HepG2 (cell line): ENCODE data around the gene SLC35B2. TPM values are rescaled to one million over a fixed set of nuclear protein-coding genes. Genes with fewer than 3 reads are reported as not detected.

Experiments
- ATAC-seq: fragments of 200-7000 bp; cut with Tn5 transposase; 3 replicates; pipeline ENCODE4 v1.9.1; 2020; ENCODE audit warnings: mild to moderate bottlenecking, moderate library complexity
- BruUV-seq: library from RNA; stranded (reverse); fragments of 400-500 nt; replicated peaks from 2 replicates; lab custom pipeline; 2021; lab: Mats Ljungman, UMichigan
- CTCF ChIA-PET: fragments of 300-600 bp; formaldehyde crosslinking; extraction: SDS; loops from one replicate; lab custom pipeline; 2021; ENCODE audit warnings: low total read pairs, inconsistent platforms, low intra/inter-chr PET ratio; lab: Yijun Ruan, JAX
- POLR2A ChIA-PET: fragments of 350-600 bp; sonication (Branson Sonifier 250); formaldehyde crosslinking; loops from one replicate; lab custom pipeline; 2020; ENCODE audit warnings: antibody characterized with exemption, inconsistent platforms; lab: Yijun Ruan, JAX
- DNase-seq: peaks from one replicate; pipeline ENCODE4 v3.0.0-alpha.2; 2015; ENCODE audit warnings: low spot score
- FAIRE-seq: peaks from 3 replicates; lab custom pipeline; 2011; peaks lifted over from hg19 to GRCh38; lab: Jason Lieb, UNC
- H2AFZ ChIP-seq: one replicate; pipeline ENCODE4 v1.6.1; 2011; ENCODE audit warnings: low read length, inconsistent platforms
- H3K27ac ChIP-seq: fragments of 300-600 bp; 3 replicates; pipeline ENCODE4 v1.8.0; 2011; ENCODE audit warnings: mixed run types, mild to moderate bottlenecking, mixed read lengths, low read length, inconsistent platforms; ENCODE audit not compliant: insufficient read depth; ENCODE audit errors: extremely low read length
- H3K27me3 ChIP-seq, 2 experiments: fragments of 200-600 bp in 1 of 2; 2 replicates in 1 of 2; 3 replicates in 1 of 2; pipeline versions ENCODE4 v1.6.0 to v1.8.0; 2011; ENCODE audit warnings: low read length in 2 of 2, mild to moderate bottlenecking in 2 of 2, moderate library complexity in 2 of 2, inconsistent platforms in 1 of 2; ENCODE audit not compliant: insufficient read depth in 2 of 2, control insufficient read depth in 1 of 2
- H3K36me3 ChIP-seq, 2 experiments: fragments of 200-600 bp in 1 of 2; replicated peaks in 1 of 2; 2 replicates in 1 of 2; 3 replicates in 1 of 2; pipeline versions ENCODE4 v1.5.1 to v1.8.0; 2011; ENCODE audit warnings: low read length in 2 of 2, inconsistent platforms in 1 of 2; ENCODE audit not compliant: insufficient read depth in 2 of 2, control insufficient read depth in 1 of 2
- H3K4me1 ChIP-seq: 2 replicates; pipeline ENCODE4 v1.5.1; 2012; ENCODE audit warnings: low read length, inconsistent platforms; ENCODE audit not compliant: insufficient read depth
- H3K4me2 ChIP-seq: 2 replicates; pipeline ENCODE4 v1.6.0; 2011; ENCODE audit warnings: low read depth, low read length, inconsistent platforms
- H3K4me3 ChIP-seq, 3 experiments: fragments of 200-600 bp in 1 of 3; sonication (generic), shearing (Covaris generic) in 1 of 3; replicated peaks in 1 of 3; 2 replicates each; pipeline ENCODE4 v1.5.1; 2011 to 2016; ENCODE audit warnings: low read length in 3 of 3, inconsistent platforms in 2 of 3, low read depth in 2 of 3, mild to moderate bottlenecking in 2 of 3, control low read depth in 1 of 3, mixed read lengths in 1 of 3; ENCODE audit not compliant: insufficient read depth in 1 of 3
- H3K79me2 ChIP-seq: one replicate; pipeline ENCODE4 v1.6.1; 2011; ENCODE audit warnings: low read length, inconsistent platforms; ENCODE audit not compliant: insufficient read depth
- H3K9ac ChIP-seq: 2 replicates; pipeline ENCODE4 v1.6.0; 2011; ENCODE audit warnings: mild to moderate bottlenecking, low read depth, low read length, inconsistent platforms; ENCODE audit not compliant: insufficient read depth
- H3K9me3 ChIP-seq: 2 replicates; pipeline ENCODE4 v1.5.1; 2012; ENCODE audit warnings: mild to moderate bottlenecking, low read length
- H4K20me1 ChIP-seq: 2 replicates; pipeline ENCODE4 v1.6.0; 2011; ENCODE audit warnings: inconsistent platforms, mild to moderate bottlenecking, low read length, moderate library complexity; ENCODE audit not compliant: insufficient read depth
- CCDC6 ChIP-seq: sonication (generic); formaldehyde crosslinking; IDR thresholded peaks from 2 replicates; pipeline ENCODE4 v1.8.1; 2022; ENCODE audit warnings: mild to moderate bottlenecking, missing genetic modification reagents, moderate library complexity
- CEBPG ChIP-seq: IDR thresholded peaks from 2 replicates; pipeline ENCODE4 v1.6.1; 2016
- DPF2 ChIP-seq: sonication (generic); formaldehyde crosslinking; IDR thresholded peaks from 2 replicates; pipeline ENCODE4 v1.4.0; 2020; ENCODE audit warnings: mild to moderate bottlenecking, low read depth, missing genetic modification reagents, borderline replicate concordance
- FOXA3 ChIP-seq: IDR thresholded peaks from 2 replicates; pipeline ENCODE4 v1.6.1; 2016; ENCODE audit warnings: missing genetic modification reagents, missing compliant biosample characterization
- GTF3A ChIP-seq: sonication (generic); formaldehyde crosslinking; conservative IDR thresholded peaks from 2 replicates; pipeline ENCODE4 v1.4.0; 2020; ENCODE audit warnings: mild to moderate bottlenecking, missing genetic modification reagents
- NFATC3 ChIP-seq: sonication (generic); formaldehyde crosslinking; IDR thresholded peaks from 2 replicates; pipeline ENCODE4 v1.5.1; 2020; ENCODE audit warnings: mild to moderate bottlenecking, missing genetic modification reagents
- POLR2G ChIP-seq: fragments of 200-400 bp; formaldehyde crosslinking; IDR thresholded peaks from 2 replicates; pipeline ENCODE4 v1.6.1; 2018; ENCODE audit warnings: mild to moderate bottlenecking, low read depth, low read length, moderate library complexity
- RAD21 ChIP-seq: fragments of 450-650 bp; formaldehyde crosslinking; IDR thresholded peaks from 2 replicates; pipeline ENCODE4 v1.5.0; 2020; ENCODE audit warnings: mild to moderate bottlenecking
- ZFAT ChIP-seq: sonication (generic); formaldehyde crosslinking; conservative IDR thresholded peaks from 2 replicates; pipeline ENCODE4 v1.8.1; 2023; ENCODE audit warnings: missing genetic modification reagents, inconsistent platforms
- ZFP1 ChIP-seq: IDR thresholded peaks from 2 replicates; pipeline ENCODE4 v1.6.1; 2016
- ZFP90 ChIP-seq: sonication (generic); formaldehyde crosslinking; IDR thresholded peaks from 2 replicates; pipeline ENCODE4 v1.8.0; 2022; ENCODE audit warnings: missing genetic modification reagents, mild to moderate bottlenecking, inconsistent platforms, borderline replicate concordance
- ZNF33A ChIP-seq: sonication (generic); formaldehyde crosslinking; IDR thresholded peaks from 2 replicates; pipeline ENCODE4 v1.5.1; 2020; ENCODE audit warnings: missing genetic modification reagents, mild to moderate bottlenecking, moderate library complexity, borderline replicate concordance
- ZNF530 ChIP-seq: sonication (generic); formaldehyde crosslinking; IDR thresholded peaks from 2 replicates; pipeline ENCODE4 v1.5.0; 2020; ENCODE audit warnings: low read depth, mild to moderate bottlenecking, missing genetic modification reagents
- ZNF552 ChIP-seq: sonication (generic); formaldehyde crosslinking; IDR thresholded peaks from 2 replicates; pipeline ENCODE4 v1.9.0; 2022; ENCODE audit warnings: missing genetic modification reagents, mild to moderate bottlenecking, borderline replicate concordance
- ZNF619 ChIP-seq: sonication (generic); formaldehyde crosslinking; IDR thresholded peaks from 2 replicates; pipeline ENCODE4 v1.4.0; 2020; ENCODE audit warnings: mild to moderate bottlenecking, missing genetic modification reagents
- ZNF709 ChIP-seq: sonication (generic); formaldehyde crosslinking; IDR thresholded peaks from 2 replicates; pipeline ENCODE4 v1.5.0; 2020; ENCODE audit warnings: mild to moderate bottlenecking, missing genetic modification reagents
- ZNF761 ChIP-seq: sonication (generic); formaldehyde crosslinking; conservative IDR thresholded peaks from 2 replicates; pipeline ENCODE4 v1.4.0; 2020; ENCODE audit warnings: mild to moderate bottlenecking, missing genetic modification reagents
- ZSCAN31 ChIP-seq: sonication (generic); formaldehyde crosslinking; IDR thresholded peaks from 2 replicates; pipeline ENCODE4 v1.5.0; 2020; ENCODE audit warnings: low read depth, mild to moderate bottlenecking, missing genetic modification reagents
- WGBS: methylation state at CpG from one replicate; pipeline ENCODE4 v1.1.6; 2017; ENCODE audit warnings: low lambda C conversion rate; 5-methylcytosine and 5-hydroxymethylcytosine counted together
- in situ Hi-C: cut with HindIII; loops from 2 replicates; pipeline ENCODE4 v1.10.0; 2017; ENCODE audit warnings: low pct_unique_long_range_greater_than_20kb; ENCODE audit not compliant: extremely low pct_ligation_motif_present
- intact Hi-C: fragments of 100-400 bp; cut with micrococcal nuclease; formaldehyde crosslinking; loops from one replicate; pipeline ENCODE4 v1.10.0; 2022; ENCODE audit not compliant: unreplicated experiment
- polyA plus RNA-seq, 8 experiments: library from polyadenylated mRNA; depleted of rRNA in 3 of 8; stranded (reverse) in 7 of 8; unstranded in 1 of 8; fragments of >200 nt; fragmentation: Illumina TruSeq in 4 of 8; extraction: Trizol in 4 of 8; gene quantifications; 2 replicates each; pipeline versions ENCODE4 v1.2.1 to v1.2.3, GENCODE V29; 2011 to 2016; ENCODE audit warnings: low read depth in 4 of 8, missing spikeins in 1 of 8, mixed read lengths in 1 of 8; ENCODE audit not compliant: insufficient read depth in 1 of 8
- total RNA-seq, 5 experiments: library from RNA; depleted of rRNA; stranded (reverse); fragments of >200 nt; fragmentation: Illumina TruSeq; extraction: Trizol; gene quantifications; 2 replicates each; pipeline ENCODE4 v1.2.3, GENCODE V29; 2016; ENCODE audit warnings: low read depth in 1 of 5
- TF ChIP-seq, protein P1 (sequence below): sonication (generic); IDR thresholded peaks from 2 replicates; pipeline ENCODE4 v1.6.1; 2016; ENCODE audit warnings: low read depth, borderline replicate concordance
- TF ChIP-seq, protein P2 (sequence below): sonication (generic); formaldehyde crosslinking; conservative IDR thresholded peaks from 2 replicates; pipeline ENCODE4 v1.8.0; 2022; ENCODE audit warnings: low read depth, missing genetic modification reagents
- TF ChIP-seq, protein P3 (sequence below): sonication (generic); formaldehyde crosslinking; IDR thresholded peaks from 2 replicates; pipeline ENCODE4 v1.4.0; 2020; ENCODE audit warnings: missing genetic modification reagents; ENCODE audit errors: not compliant biosample characterization

SLC35B2 gene
- total and polyA plus RNA-seq, 2 of the 13 experiments (the other 11 are each of a cell fraction or from before 2014, with no cell fraction given), result 61.1 to 148 TPM

DNA sequence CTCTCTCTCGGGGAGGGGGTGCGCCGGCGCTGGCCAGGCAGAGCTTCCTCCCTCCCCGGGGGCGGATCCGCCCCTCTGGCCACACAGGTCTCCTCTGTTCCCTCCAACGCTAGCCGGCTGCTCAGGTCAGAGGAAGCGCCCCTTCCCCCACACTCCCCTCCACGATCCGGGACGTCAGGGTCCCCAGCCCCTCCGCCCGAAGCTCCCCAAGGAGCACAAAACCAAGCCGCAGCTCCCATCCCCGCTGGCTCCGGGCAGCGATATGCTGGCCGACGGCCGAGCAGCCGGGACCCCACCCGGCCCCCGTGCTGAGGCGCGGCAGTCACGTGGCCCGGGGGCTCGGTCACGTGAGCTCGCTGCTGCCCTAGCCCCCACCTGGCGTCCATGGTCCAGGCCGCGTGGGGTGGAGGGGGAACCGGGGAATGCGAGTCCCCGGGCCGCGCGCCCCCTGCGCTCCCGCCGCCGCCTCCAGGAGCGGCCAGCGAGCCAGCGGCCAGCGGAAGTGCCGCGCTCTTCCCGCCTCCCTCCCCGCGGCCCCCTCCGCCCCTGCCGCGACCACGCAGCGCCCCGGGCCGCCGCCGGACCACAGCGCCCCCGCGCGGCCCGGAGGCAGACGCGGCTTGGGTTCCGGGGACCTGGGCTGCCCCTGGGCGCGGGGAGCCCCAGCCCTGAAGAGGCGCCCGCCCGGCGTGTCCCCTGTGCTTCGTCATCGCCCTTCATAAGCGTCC, at the start of gene SLC35B2 (continued):
- TF ChIP-seq, protein P1, sequence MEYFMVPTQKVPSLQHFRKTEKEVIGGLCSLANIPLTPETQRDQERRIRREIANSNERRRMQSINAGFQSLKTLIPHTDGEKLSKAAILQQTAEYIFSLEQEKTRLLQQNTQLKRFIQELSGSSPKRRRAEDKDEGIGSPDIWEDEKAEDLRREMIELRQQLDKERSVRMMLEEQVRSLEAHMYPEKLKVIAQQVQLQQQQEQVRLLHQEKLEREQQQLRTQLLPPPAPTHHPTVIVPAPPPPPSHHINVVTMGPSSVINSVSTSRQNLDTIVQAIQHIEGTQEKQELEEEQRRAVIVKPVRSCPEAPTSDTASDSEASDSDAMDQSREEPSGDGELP, result no peak
- no peak for TF ChIP-seq ZNF552 (CRISPR knock-in tag)

DNA sequence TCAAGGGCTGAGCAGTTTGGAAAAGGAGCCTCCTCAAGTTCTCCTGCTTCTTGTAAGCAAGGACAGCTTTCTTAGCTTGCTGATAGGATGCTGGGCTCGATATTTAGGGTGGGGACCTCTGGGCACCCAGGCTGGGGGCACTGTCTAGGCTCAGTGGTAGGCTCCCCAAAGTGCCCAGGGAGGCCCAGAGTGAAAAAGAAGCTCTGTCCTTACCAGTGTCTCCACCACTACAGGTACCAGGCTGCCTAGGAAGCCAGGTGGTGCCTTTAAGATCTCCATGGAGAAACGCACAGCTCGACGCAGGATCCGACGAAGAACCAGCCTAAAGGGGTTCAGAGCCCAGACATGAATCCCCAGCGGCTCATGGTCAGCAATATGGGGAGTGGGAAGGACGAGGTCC, 49.4 kb upstream of the SLC35B2 start:
- H3K9ac ChIP-seq, result no peak overlapping the region
- H4K20me1 ChIP-seq, result no peaks in the 10 kb centered on the region
- H3K27ac ChIP-seq, result no peak overlapping the region
- peaks cover 62 to 91% of the 10 kb centered on the region in 2 experiments for H3K36me3 ChIP-seq
- H2AFZ ChIP-seq, result no peak overlapping the region
- intact Hi-C loops, result no loop called here
- DNase-seq (no peak), FAIRE-seq (no peak), ATAC-seq (no peak)
- 94% methylated on average over 8 of the region's 8 CpGs for WGBS
- H3K4me3 ChIP-seq, result no peak overlapping the region
- POLR2A ChIA-PET, result no interaction called here
- in situ Hi-C loops, result no loop called here
- no peaks in the 10 kb centered on the region for H3K9me3 ChIP-seq
- no peaks in the 10 kb centered on the region for H3K27me3 ChIP-seq
- TF ChIP-seq POLR2G (no peak), ZNF33A (CRISPR knock-in tag) (no peak), DPF2 (CRISPR knock-in tag) (no peak), ZSCAN31 (CRISPR knock-in tag) (no peak), NFATC3 (CRISPR knock-in tag) (no peak), CCDC6 (CRISPR knock-in tag) (no peak), ZFP90 (CRISPR knock-in tag) (no peak), CEBPG (CRISPR knock-in tag) (no peak), ZNF530 (no peak), ZNF709 (CRISPR knock-in tag) (no peak), ZNF619 (no peak), ZFP1 (CRISPR knock-in tag) (no peak), GTF3A (no peak), RAD21 (CRISPR knock-in tag) (no peak), ZFAT (no peak), FOXA3 (CRISPR knock-in tag) (no peak), ZNF761 (CRISPR knock-in tag) (no peak)
- TF ChIP-seq, protein P2, sequence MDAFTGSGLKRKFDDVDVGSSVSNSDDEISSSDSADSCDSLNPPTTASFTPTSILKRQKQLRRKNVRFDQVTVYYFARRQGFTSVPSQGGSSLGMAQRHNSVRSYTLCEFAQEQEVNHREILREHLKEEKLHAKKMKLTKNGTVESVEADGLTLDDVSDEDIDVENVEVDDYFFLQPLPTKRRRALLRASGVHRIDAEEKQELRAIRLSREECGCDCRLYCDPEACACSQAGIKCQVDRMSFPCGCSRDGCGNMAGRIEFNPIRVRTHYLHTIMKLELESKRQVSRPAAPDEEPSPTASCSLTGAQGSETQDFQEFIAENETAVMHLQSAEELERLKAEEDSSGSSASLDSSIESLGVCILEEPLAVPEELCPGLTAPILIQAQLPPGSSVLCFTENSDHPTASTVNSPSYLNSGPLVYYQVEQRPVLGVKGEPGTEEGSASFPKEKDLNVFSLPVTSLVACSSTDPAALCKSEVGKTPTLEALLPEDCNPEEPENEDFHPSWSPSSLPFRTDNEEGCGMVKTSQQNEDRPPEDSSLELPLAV (CRISPR knock-in tag), result no peak
- TF ChIP-seq, protein P3, sequence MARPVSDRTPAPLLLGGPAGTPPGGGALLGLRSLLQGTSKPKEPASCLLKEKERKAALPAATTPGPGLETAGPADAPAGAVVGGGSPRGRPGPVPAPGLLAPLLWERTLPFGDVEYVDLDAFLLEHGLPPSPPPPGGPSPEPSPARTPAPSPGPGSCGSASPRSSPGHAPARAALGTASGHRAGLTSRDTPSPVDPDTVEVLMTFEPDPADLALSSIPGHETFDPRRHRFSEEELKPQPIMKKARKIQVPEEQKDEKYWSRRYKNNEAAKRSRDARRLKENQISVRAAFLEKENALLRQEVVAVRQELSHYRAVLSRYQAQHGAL, result no peak
- TF ChIP-seq, all 625 proteins: peak for 0
- BruUV-seq, result no TSS peak
- Histone ChIP-seq H3K4me2 (no peak overlapping the region), H3K4me1 (peaks cover 4% of the 10 kb centered on the region), H3K79me2 (peaks cover 3% of the 10 kb centered on the region)
- CTCF ChIA-PET, result no interaction called here
